NT2/D1 (cell line): ENCODE results near the gene KRT13.

Experiments
- DNase-seq: peaks from one replicate; pipeline ENCODE4 v3.0.0-alpha.2; 2011; ENCODE audit warnings: low read depth, low spot score
- H3K27me3 ChIP-seq: 2 replicates; pipeline ENCODE4 v1.6.0; 2011; ENCODE audit warnings: mild to moderate bottlenecking; ENCODE audit not compliant: insufficient read length, insufficient read depth
- H3K36me3 ChIP-seq: 2 replicates; pipeline ENCODE4 v1.6.1; 2011; ENCODE audit warnings: mild to moderate bottlenecking, low read length, mixed read lengths; ENCODE audit not compliant: insufficient read depth, insufficient read length
- H3K4me1 ChIP-seq: 2 replicates; pipeline ENCODE4 v1.5.1; 2011; ENCODE audit not compliant: insufficient read depth, insufficient read length
- H3K4me3 ChIP-seq: 2 replicates; pipeline ENCODE4 v1.5.1; 2011; ENCODE audit warnings: low read depth; ENCODE audit not compliant: insufficient read length
- H3K9ac ChIP-seq: 2 replicates; pipeline ENCODE4 v1.6.0; 2011; ENCODE audit warnings: low read depth; ENCODE audit not compliant: insufficient read length
- H3K9me3 ChIP-seq: 2 replicates; pipeline ENCODE4 v1.5.1; 2011; ENCODE audit warnings: mild to moderate bottlenecking, low read length; ENCODE audit not compliant: insufficient read depth
- SUZ12 ChIP-seq: IDR thresholded peaks from 2 replicates; pipeline ENCODE4 v1.6.1; 2011; ENCODE audit not compliant: insufficient read length, insufficient read depth; ENCODE audit errors: extremely low read depth
- YY1 ChIP-seq: IDR thresholded peaks from 2 replicates; pipeline ENCODE4 v1.6.1; 2011; ENCODE audit not compliant: insufficient read length, insufficient read depth
- ZNF274 ChIP-seq: IDR thresholded peaks from 2 replicates; pipeline ENCODE4 v1.6.1; 2011; ENCODE audit warnings: mild to moderate bottlenecking, low read depth, low read length

KRT13 gene

GRCh38 chr17:41498276-41498675 is 7.1 kb downstream of the KRT13 start:
- H3K9ac ChIP-seq: no peak overlapping the region
- TF ChIP-seq SUZ12 (no peak), YY1 (no peak), ZNF274 (no peak)
- no peak for DNase-seq
- H3K9me3 ChIP-seq: no peaks in the 10 kb centered on the region
- no peaks in the 10 kb centered on the region for H3K36me3 ChIP-seq
- H3K27me3 ChIP-seq: peaks cover 3% of the 10 kb centered on the region
- no peak overlapping the region for H3K4me3 ChIP-seq
- H3K4me1 ChIP-seq: peaks cover 37% of the 10 kb centered on the region

- no peak overlapping the region for H3K4me3 ChIP-seq
- peaks cover 37% of the 10 kb centered on the region for H3K4me1 ChIP-seq
- TF ChIP-seq SUZ12 (no peak), ZNF274 (no peak), YY1 (no peak)
- H3K9ac ChIP-seq: no peak overlapping the region
- H3K36me3 ChIP-seq: no peaks in the 10 kb centered on the region
- DNase-seq: peak; percentile 38
- no peaks in the 10 kb centered on the region for H3K9me3 ChIP-seq
- H3K27me3 ChIP-seq: peaks cover 3% of the 10 kb centered on the region
Observed at GRCh38 chr17:41496803-41497484, 8.5 kb downstream of the KRT13 start.

GRCh38 chr17:41494524-41494923 is 10.9 kb downstream of the KRT13 start:
- TF ChIP-seq YY1: no peak
- no peak for TF ChIP-seq ZNF274
- no peak for TF ChIP-seq SUZ12

GRCh38 chr17:41492771-41493170 is 12.6 kb downstream of the KRT13 start:
- Histone ChIP-seq H3K27me3 (no peaks in the 10 kb centered on the region), H3K9me3 (no peaks in the 10 kb centered on the region), H3K36me3 (no peaks in the 10 kb centered on the region), H3K4me3 (no peak overlapping the region), H3K9ac (no peak overlapping the region), H3K4me1 (peaks cover 10% of the 10 kb centered on the region)
- no peak for DNase-seq
- TF ChIP-seq ZNF274: no peak
- no peak for TF ChIP-seq YY1
- no peak for TF ChIP-seq SUZ12

More at GRCh38 chr17:41494524-41494923, 10.9 kb downstream of the KRT13 start:
- no peaks in the 10 kb centered on the region for H3K36me3 ChIP-seq
- H3K9ac ChIP-seq: no peak overlapping the region
- H3K9me3 ChIP-seq: no peaks in the 10 kb centered on the region
- peaks cover 18% of the 10 kb centered on the region for H3K4me1 ChIP-seq
- DNase-seq: no peak
- no peak overlapping the region for H3K4me3 ChIP-seq
- H3K27me3 ChIP-seq: peaks cover 2% of the 10 kb centered on the region

- no peak for DNase-seq
Observed at GRCh38 chr17:41492351-41492750, 13.1 kb downstream of the KRT13 start.

GRCh38 chr17:41491476-41491875 is 13.9 kb downstream of the KRT13 start:
- peaks cover 4% of the 10 kb centered on the region for H3K4me1 ChIP-seq
- DNase-seq: no peak
- no peak overlapping the region for H3K4me3 ChIP-seq
- TF ChIP-seq YY1: no peak
- no peak for TF ChIP-seq ZNF274
- no peak for TF ChIP-seq SUZ12
- no peaks in the 10 kb centered on the region for H3K27me3 ChIP-seq
- no peaks in the 10 kb centered on the region for H3K9me3 ChIP-seq
- H3K36me3 ChIP-seq: no peaks in the 10 kb centered on the region
- no peak overlapping the region for H3K9ac ChIP-seq

More at GRCh38 chr17:41492351-41492750, 13.1 kb downstream of the KRT13 start:
- H3K9me3 ChIP-seq: no peaks in the 10 kb centered on the region
- H3K9ac ChIP-seq: no peak overlapping the region
- no peaks in the 10 kb centered on the region for H3K27me3 ChIP-seq
- TF ChIP-seq ZNF274 (no peak), YY1 (no peak), SUZ12 (no peak)
- H3K36me3 ChIP-seq: no peaks in the 10 kb centered on the region
- H3K4me1 ChIP-seq: peaks cover 10% of the 10 kb centered on the region
- no peak overlapping the region for H3K4me3 ChIP-seq

GRCh38 chr17:41490000-41490990 is 15.1 kb downstream of the KRT13 start:
- Histone ChIP-seq H3K4me3 (no peak overlapping the region), H3K36me3 (no peaks in the 10 kb centered on the region), H3K27me3 (no peaks in the 10 kb centered on the region), H3K4me1 (peaks cover 2% of the 10 kb centered on the region), H3K9me3 (no peaks in the 10 kb centered on the region), H3K9ac (no peak overlapping the region)
- DNase-seq: no peak
- no peak for TF ChIP-seq SUZ12
- no peak for TF ChIP-seq ZNF274
- TF ChIP-seq YY1: no peak
